Ovary (tissue), 3 donors: Measurements from ENCODE around the gene MAN1A1.

ENCODE experiments used
- EP300 ChIP-seq: sonication (generic); formaldehyde crosslinking; IDR thresholded peaks from one replicate; pipeline ENCODE4 v1.6.1; 2017; ENCODE audit warnings: antibody characterized with exemption
- POLR2A ChIP-seq: fragments of 450-650 bp; IDR thresholded peaks from one replicate; pipeline ENCODE4 v1.6.1; 2017; ENCODE audit warnings: antibody characterized with exemption, mild to moderate bottlenecking, moderate library complexity
- TF ChIP-seq, protein P1 (sequence below), 3 donors: fragments of 450-650 bp in 2 of 3; fragments of 200-600 bp in 1 of 3; IDR thresholded peaks; one replicate each; pipeline versions ENCODE4 v1.5.1 to v1.8.0; 2016 to 2022; ENCODE audit warnings: antibody characterized with exemption in 3 of 3, mild to moderate bottlenecking in 1 of 3
- donor health status: DM: no; HTN: no; CAD: no.

DNA sequence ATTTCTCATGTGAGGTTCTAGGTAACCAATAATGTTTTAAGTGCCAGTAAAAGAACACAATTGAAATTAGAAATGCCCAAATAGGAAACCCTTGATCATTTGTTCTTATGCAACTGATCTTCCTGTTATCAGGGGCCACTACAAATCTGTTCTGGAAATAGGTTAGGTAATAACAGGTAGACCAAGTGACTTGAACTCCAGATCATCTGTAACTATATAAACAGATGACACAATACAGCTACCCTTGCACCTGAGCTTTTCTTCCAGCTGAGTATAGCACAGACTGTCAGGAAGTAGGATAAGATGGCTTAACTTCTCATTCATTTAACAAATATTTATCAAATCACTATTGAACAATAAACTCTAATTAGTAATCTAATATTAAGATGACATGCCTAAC lies 52.5 kb downstream of the MAN1A1 start:
- TF ChIP-seq POLR2A: no peak
- TF ChIP-seq, protein P1, sequence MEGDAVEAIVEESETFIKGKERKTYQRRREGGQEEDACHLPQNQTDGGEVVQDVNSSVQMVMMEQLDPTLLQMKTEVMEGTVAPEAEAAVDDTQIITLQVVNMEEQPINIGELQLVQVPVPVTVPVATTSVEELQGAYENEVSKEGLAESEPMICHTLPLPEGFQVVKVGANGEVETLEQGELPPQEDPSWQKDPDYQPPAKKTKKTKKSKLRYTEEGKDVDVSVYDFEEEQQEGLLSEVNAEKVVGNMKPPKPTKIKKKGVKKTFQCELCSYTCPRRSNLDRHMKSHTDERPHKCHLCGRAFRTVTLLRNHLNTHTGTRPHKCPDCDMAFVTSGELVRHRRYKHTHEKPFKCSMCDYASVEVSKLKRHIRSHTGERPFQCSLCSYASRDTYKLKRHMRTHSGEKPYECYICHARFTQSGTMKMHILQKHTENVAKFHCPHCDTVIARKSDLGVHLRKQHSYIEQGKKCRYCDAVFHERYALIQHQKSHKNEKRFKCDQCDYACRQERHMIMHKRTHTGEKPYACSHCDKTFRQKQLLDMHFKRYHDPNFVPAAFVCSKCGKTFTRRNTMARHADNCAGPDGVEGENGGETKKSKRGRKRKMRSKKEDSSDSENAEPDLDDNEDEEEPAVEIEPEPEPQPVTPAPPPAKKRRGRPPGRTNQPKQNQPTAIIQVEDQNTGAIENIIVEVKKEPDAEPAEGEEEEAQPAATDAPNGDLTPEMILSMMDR (IDR thresholded peaks at IDR 0.05): no peak
- no peak for TF ChIP-seq EP300
